GM20000 (cell line): ENCODE measurements around the gene IGF1R.

Source experiments
- DNase-seq: peaks from one replicate; pipeline ENCODE4 v3.0.0; 2012; ENCODE audit warnings: low spot score
- CTCF ChIP-seq: IDR thresholded peaks from 2 replicates; pipeline ENCODE4 v1.5.1; 2012; ENCODE audit warnings: mild to moderate bottlenecking, control low read depth; ENCODE audit errors: extremely low read depth, missing control alignments

The IGF1R gene

DNA sequence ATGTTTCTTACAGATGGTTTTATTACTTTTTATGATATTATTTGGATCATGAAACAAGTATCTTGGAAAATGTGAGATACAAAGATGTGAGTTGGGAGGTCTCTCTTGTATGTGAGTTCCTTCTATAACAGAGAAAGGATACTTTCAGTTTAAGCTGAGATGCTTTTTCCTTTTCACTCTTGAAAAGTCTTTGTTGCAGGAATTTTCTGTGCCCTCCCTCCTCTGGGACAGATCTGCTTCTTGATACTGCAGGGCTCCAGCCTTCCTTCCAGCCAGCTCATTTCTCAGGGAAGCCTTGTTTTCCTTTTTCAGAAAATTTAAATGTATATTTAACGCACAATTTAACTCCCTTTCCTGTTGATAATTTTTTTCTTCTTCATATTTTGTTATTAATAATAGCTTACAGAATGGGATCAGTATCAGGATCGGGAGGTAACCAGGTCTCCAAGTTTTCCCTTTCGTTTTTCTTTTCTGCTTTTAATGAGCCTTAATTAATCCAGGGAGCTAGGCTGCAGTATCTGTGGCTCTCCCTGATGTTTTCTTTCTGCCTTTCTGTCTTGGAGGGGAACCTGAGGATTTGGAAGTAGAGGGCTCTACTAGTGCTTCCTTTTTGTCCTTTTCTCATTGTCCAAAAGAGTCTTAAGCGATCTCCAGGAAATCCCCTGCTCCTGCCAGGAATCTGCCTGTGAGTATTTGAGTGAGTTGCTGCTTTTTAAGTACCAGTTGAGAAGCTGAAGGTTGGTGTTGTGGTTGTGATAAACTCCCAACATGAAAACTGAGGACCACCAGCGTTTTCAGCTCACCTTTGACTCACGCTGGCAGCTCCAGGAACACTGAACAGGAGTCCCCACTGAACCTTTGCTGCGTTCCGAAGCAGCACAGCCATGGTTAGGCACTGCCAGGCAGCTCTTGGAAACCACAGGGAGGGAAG, 105.7 kb downstream of the IGF1R start:
- no peak for TF ChIP-seq CTCF
- DNase-seq = no peak

DNA sequence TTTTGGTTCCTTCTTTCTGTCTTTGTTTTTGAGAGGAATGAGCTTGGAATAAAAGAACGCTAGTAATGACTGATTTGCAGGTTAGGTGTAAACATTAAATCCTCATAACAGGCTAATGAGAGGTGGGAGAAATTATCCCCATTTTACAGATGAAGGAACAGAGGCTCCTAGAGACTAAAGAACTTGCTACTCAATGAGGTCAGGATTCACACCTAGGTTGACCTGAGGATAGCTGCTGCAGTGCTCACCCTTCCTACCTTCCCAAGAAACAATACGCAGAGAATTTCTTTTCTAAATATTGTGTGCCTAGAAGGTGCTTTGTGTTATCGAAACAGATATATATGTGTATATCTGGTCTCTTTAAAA, 106.3 kb downstream of the IGF1R start:
- no peak for TF ChIP-seq CTCF
- DNase-seq = no peak

GRCh38 chr15:98755138-98755537, 106.8 kb downstream of the IGF1R start:
- DNase-seq = no peak
- TF ChIP-seq CTCF = no peak

GRCh38 chr15:98755781-98756180, 107.4 kb downstream of the IGF1R start:
- TF ChIP-seq CTCF = no peak
- no peak for DNase-seq

- no peak for TF ChIP-seq CTCF
- DNase-seq = no peak
Observed at GRCh38 chr15:98758224-98758623, 109.9 kb downstream of the IGF1R start.

DNA sequence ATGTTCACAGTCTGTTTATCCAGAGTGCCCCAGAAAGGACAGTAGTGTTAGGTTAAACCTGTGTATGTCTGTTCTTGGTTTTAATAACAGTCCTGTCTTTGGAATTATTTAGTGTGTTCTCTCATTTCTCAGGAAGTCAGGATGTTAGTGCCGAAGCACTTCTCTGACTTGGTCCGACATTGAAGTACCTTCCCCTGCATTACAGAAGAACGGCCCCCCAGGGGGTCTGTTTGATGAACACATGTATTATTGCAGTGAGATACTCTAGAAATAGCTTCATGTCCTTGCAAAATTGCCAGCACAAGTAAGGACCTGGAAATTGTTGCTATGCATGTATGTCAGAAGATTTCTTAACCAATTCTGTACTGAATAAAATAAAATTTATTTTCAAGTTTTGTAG, 110.9 kb downstream of the IGF1R start:
- no peak for DNase-seq
- no peak for TF ChIP-seq CTCF

GRCh38 chr15:98760112-98760826, 111.9 kb downstream of the IGF1R start:
- no peak for TF ChIP-seq CTCF
- DNase-seq = no peak
